Skin of body (tissue), 2 donors: ENCODE results near the gene MIPOL1. TPM values are rescaled to one million over a fixed set of nuclear protein-coding genes. Genes with fewer than 3 reads are reported as not detected.
"Not testable (repeated sequence)": the region's sequence is repeated elsewhere in the genome, so short reads cannot be mapped to it uniquely, and the experiment has no call there.

Source experiments
- DNase-seq: peaks from one replicate; lab custom pipeline; 2025; lab: John Stamatoyannopoulos, UW
- total RNA-seq: library from RNA; depleted of rRNA; stranded (reverse); fragments of >200 nt; gene quantifications from one replicate; pipeline ENCODE4 v1.2.3, GENCODE V29; 2014

The MIPOL1 gene
- total RNA-seq, 1 donor from 2014 or later = 17.3 TPM

DNA sequence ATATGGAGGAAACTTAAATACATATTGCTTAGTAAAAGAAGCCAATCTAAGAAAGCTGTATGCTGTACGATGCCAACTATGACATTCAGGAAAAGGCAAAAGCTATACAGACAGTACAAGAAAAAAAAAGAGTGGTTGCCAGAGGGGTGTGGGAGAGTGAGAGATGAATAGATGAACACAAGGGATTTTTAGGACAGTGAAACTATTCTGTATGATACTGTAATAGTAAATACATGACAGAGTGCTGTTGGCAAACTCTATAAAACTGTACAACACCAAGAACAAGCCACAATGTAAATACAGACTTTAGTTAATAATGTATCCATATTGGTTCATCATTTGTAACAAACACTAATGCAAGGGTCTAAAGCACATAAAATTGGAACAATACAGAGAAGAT lies 10.9 kb upstream of the MIPOL1 start:
- no peak for DNase-seq

DNA sequence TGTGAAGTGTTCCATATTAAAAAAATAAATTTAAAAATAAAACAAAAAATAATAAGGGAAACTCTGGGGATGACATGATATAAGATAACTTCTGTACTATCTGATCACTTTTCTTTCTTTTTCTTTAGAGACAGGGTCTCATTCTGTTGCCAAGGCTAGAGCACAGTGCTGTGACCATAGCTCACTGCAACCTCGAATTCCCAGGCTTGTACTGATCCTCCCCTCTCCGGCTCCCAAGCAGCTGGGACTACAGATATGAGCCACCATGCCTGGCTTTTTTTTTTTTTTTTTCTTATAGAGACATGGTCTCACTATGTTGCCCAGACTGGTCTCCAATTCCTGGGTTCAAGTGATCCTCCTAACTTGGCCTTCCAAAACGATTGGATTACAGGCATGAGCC lies 10.4 kb upstream of the MIPOL1 start:
- no peak for DNase-seq

DNA sequence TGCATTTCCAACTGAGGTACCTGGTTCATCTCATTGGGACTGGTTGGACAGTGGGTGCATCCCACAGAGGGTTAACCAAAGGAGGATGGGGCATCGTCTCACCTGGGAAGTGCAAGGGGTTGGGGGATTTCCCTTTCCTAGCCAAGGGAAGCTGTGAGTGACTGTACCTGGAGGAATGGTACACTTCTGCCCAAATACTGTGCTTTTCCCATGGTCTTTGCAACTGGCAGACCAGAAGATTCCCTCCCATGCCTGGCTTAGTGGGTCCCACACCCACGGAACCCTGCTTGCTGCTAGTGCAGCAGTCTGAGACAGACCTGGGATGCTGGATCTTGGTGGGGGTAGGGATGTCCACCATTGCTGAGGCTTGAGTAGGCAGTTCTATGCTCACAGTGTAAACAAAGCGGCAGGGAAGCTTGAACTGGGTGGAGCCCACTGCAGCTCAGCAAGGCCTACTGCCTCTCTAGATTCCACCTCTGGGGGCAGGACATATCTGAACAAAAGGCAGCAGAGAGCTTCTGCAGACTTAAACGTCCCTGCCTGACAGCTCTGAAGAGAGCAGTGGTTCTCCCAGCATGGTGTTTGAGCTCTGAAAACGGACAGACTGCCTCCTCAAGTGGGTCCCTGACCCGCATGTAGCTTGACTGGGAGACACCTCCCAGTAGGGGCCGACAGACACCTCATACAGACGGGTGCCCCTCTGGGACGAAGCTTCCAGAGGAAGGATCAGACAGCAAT lies 9.7 kb upstream of the MIPOL1 start:
- DNase-seq = not testable (repeated sequence)

DNA sequence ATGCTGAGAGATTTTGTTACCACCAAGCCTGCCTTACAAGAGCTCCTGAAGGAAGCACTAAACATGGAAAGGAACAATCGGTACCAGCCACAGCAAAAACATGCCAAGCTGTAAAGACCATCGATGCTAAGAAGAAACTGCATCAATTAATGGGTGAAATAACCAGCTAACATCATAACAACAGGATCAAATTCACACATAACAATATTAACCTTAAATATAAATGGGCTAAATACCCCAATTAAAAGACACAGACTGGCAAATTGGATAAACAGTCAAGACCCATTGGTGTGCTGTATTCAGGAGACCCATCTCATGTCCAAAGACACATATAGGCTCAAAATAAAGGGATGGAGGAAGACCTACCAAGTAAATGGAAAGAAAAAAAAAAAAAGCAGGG lies 8.0 kb upstream of the MIPOL1 start:
- DNase-seq = not testable (repeated sequence)

DNA sequence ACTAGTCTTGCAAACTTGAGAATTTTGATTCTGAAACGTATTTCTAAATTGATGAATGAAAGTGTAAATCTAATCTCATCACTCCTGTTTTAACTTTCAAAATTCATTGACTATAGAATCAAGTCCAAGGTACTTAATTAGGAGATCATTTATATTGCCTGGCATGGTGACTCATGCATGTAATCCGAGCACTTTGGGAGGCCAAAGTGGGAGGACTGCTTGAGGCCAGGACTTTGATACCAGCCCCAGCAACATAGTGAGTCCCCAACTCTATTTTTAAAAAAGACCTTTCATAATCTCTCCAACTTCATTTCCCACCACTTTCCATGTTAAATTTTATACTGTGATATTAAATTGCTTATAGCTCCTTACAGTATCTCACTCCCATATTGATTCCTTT lies 3.0 kb upstream of the MIPOL1 start:
- no peak for DNase-seq

DNA sequence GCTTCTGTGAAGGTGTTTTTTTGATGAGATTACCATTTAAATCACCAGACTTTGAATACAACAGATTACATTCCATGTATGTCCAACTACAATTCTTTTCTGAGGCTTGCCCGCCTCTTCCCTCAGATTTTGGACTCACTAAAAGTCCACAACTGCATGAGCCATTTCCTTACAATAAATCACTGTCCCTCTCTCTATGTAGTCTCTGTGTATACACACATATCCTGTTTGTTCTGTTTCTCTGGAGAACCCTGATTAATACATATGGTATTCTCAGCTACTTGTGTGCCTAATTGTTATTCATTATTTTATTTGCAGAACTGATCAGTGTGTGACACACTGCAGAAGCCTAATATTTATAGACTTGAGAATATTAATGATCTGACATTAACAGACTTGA lies 2.4 kb upstream of the MIPOL1 start:
- no peak for DNase-seq

DNA sequence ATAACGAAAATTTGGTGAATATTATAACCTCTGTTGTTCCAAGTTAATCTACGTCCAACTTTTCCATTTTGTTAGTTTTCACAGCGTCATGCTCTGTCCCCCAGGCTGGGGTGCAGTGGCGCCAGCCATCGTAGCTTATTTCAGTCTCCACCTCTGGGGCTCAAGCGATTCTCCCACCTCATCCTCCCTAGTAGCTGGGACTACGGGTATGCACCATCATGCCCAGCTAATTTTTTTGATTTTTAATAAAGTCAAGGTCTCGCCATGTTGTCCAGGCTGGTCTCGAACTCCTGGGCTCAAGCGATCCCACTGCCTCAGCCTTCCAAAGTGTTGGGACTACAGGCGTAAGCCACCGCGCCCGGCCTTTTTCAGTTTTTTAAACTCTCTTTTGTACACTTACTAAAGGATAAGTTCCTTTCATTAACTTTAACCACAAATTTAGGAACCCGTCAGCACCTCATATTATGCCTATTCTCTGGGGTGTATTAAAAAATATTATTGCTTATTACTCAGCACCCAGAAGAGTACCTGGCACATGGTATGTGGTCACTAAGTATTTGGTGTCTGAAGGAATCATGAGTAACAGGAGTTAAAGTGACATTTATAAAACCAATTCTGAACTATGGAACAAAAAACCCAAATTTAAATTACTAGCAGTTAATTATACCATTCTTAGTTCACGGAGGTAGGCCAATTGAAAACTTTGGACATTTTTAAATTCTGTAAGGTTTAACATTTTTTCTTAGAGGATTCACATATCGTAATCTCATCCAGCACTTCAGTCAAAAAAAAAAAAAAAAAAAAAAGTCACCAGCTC lies 925 bp upstream of the MIPOL1 start:
- DNase-seq = no peak

DNA sequence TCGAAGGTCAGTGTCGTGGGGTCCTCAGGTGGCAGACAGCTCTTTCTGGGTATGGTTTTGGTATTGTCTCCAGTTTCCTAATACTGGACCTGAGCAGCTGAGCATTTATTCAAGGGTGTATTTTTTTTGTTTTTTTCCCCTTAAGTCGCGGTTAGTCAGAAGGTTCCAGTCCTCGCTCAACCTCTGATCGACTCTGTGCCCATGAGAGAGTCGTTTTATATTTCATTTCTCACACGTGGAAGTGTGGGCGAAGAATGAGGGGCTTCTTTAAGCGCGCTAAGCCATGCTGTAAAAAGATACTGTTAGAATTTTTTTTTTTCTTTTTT lies 499 bp downstream of the MIPOL1 start:
- DNase-seq = no peak

DNA sequence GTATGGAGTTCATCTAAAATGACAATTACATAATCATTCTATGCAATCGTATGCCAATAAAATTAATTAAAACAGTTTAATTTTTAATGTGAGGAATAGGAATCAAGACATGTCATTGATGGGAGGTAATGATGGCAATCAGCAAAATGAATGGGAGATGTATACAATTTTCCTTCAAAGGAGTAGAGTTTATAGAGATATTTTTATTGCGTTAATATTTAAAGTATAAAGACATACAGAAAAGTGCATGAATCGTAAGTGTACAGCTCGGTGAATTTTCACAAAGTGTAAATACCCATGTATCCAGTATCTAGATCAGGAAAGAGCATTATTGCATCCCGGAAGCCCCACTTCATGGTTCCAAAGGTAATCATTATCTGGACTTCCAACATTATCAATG lies 1.2 kb downstream of the MIPOL1 start:
- DNase-seq = no peak

DNA sequence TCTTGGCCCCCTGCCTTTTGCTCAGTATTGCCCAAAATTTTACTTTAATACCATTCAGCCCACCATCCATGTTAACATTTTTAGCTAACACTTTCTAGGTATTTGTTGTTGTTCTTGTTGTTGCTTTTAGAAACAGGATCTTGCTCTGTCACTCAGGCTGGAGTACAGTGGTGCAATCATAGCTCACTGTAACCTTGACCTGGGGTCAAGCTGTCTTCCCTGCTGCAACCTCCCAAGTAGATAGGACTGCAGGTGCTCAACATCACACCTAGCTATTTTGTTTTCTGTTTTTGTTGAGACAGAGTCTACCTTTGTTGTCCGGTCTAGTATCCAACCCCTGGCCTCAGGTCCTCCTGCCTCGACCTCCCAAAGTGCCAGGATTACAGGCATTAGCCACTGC lies 4.0 kb downstream of the MIPOL1 start:
- DNase-seq = no peak

DNA sequence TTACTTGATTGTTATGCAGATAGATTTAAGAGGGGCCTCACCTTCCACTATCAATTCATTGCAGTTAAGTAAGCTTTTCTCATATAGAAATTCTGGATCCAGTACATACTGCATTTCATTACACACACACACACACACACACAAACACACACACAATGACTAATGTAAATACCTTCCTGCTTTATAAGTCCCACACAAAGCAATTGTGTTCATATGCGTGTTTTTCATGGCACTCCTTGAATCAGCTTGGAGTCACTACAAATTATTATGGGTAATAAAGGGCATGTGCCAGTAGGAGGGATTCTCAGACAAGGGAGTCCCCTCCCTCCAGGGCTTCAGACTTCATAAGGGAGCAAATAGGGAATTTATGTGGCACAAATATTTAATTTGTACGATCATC lies 4.5 kb downstream of the MIPOL1 start:
- no peak for DNase-seq

DNA sequence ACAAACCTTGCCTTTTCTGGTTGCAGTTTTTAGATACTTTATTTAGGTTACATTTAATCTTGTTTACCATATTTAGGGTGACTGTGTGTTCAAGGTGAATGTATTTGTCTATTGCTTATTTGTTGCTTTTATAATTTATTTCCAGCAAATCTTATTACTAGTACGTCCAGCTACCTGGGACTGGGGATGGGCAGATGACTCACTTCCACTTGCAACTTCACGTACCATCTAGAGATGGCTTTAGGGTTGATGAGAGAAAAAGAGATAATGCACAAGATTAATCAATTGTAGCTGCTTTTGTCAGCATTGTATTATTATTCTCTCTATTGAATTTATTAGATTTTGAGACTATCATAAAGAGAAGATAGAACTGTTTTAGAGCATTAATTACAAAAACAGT lies 5.1 kb downstream of the MIPOL1 start:
- no peak for DNase-seq

DNA sequence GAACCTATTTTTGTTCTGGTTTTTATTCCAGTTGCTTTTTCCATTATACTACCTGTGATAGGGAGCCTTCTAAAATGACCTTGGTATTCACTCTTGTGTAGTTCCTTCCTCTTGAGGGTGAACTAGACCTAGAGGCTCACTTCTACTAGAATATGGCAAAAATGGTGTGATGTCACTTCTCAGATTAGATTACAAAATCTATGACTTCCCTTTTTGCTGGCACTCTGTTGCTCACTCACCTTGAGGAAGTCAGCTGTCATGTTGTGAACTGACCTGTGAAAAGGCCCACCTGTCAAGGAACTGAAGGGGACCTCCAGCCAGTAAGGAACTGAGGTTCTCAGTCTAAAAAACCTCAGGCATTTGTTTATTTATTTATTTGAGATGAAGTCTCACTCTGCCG lies 5.7 kb downstream of the MIPOL1 start:
- DNase-seq = no peak

DNA sequence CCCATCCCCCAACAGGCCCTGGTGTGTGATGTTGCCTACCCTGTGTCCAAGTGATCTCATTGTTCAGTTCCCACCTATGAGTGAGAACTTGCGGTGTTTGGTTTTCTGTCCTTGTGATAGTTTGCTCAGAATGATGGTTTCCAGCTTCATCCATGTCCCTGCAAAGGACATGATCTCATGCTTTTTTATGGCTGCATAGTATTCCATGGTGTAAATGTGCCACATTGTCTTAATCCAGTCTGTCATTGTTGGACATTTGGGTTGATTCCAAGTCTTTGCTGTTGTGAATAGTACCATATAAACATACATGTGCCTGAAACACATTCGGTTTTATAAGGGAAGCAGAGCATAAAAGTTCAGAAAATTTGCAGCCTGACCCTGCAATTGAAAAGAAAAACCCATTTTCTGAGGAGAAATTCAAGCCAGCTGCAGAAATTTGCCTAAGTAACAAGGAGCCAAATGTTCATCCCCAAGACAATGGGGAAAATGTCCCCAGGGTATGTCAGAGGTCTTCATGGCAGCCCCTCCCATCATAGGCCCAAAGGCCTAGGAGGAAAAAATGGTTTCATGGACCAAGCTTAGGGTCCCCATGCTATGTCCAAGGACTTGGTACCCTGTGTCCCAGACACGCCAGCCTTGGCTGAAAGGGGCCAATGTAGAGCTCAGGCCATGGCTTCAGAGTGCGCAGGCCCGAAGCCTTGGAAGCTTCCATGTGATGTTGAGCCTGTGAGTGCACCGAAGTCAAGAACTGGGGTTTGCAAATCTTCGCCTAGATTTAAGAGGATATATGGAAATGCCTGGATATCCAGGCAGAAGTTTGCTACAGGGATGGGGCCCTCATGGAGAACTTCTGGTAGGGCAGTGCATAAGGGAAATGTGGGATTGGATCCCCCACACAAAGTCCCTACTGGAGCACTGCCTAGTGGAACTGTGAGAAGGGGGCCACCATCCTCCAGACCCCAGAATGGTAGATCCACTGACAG lies 8.2 kb downstream of the MIPOL1 start:
- DNase-seq = not testable (repeated sequence)

DNA sequence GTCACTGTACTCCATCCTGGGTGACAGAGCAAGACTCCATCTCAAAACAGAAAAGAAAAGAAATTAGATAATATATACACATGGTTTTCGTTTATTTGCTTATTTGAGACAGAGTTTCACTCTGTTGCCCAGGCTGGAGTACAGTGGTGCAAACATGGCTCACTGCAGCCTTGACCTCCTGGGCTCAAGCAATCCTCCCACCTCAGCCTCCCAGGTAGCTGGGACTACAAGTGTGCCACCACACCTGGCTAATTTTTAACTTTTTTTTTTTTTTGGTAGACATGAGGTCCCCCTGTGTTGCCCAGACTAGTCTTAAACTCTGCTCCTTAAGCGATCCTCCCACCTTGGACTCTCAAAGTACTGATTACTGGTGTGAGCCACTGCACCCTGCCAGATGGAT lies 11.9 kb downstream of the MIPOL1 start:
- DNase-seq = not testable (repeated sequence)

DNA sequence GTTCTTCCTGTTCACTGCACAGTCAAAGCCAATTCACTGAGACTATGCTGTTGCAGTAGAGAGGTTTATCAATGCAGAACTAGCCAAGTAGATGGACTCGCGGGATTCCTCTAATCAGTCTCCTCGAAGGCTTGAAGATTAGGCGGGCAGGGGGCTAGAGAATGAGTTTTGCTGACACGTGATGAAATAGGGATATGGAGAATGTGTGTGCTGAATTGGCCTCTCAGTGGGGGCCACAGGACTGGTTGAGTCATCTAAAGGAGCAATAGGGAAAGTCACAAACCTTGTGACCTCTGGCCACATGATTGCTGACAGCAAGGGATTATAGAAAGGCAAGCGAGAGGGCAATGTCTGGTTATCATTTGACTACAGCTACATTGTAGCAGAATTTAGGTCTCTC lies 12.7 kb downstream of the MIPOL1 start:
- DNase-seq = no peak

DNA sequence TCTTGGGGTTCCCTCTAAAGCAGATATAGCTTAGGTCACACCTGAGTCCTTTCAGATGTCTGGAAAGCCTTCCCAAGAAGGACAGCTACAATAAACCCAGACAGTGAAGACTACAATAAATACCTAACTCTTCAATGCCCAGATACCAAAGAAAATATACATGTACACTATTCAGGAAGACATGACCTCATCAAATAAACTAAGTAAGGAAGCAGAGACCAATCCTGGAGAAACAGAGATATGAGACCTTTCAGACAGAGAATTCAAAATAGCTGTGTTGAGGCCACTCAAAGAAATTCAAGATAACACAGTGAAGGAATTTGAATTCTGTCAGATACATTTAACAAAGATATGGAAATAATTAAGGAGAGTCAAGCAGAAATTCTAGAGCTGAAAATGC lies 15.3 kb downstream of the MIPOL1 start:
- DNase-seq = no peak

DNA sequence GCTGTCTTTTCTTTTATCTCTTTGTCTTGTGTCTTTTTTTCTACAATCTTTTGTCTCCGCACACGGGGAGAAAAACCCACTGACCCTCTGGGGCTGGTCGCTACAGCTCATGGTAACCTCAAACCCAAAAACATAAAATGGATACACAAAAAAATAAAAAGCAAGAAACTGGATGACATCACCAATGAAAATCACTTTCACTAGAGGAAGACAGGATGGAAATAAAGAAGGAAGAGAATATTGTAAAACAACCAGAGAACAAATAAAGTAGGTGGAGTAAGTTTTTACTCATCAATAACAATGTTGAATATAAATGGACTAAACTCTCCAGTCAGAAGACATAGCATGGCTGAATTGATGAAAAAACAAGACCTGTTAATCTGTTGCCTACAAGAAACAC lies 17.6 kb downstream of the MIPOL1 start:
- DNase-seq = no peak

DNA sequence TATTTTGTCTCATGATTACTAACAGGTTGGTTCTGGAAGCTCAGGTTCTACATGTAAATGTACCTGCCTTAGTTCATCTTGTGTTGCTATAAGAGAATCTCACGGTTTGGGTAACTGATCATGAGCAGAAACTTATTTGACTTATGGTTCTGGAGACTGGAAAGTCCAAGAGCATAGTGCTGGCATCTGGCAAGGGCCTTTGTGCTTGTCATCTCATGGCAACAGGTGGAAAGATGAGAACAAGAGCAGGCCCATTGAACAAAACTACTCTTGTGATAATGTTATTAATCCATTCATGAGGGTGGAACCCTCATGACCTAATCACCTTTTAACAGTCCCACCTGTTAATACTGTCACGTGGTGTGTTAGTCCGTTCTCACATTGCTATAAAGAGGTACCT lies 23.3 kb downstream of the MIPOL1 start:
- DNase-seq = no peak

DNA sequence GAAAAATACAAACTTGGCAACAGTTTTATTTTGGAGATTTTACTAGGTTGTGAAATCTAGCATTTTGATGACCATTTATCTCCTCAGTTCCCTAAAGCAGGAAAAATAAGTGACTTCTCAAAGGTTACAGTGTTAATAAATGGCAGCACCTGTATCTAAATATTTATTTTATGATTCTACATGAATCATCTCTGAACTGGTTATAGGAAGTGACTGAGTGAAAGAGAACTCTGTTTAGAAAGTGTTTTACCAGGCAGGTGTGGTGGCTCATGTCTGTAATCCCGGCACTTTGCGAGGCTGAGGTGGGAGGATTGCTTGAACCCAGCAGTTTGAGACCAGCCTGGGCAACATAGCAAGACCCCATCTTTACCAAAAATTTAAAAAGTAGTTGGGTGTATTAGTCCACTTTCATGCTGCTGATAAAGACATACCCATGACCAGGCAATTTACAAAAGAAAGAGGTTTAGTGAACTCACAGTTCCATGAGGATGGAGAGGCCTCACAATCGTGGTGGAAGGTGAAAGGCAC lies 26.3 kb downstream of the MIPOL1 start:
- DNase-seq = no peak

DNA sequence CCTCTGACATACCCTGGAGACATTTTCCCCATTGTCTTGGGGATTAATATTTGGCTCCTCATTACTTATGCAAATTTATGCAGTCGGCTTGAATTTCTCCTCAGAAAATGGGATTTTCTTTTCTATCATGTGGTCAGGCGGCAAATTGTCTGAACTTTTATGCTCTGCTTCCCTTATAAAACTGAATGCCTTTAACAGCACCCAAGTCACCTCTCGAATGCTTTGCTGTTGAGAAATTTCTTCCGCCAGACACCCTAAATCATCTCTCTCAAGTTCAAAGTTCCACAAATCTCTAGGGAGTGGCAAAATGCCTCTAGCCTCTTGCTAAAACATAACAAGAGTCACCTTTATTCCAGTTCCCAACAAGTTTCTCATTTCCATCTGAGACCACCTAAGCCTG lies 27.9 kb downstream of the MIPOL1 start:
- DNase-seq = not testable (repeated sequence)
